GM12873 (cell line): Measurements from ENCODE around the gene EEF2.

Experiments used
- TF ChIP-seq, protein P1 (sequence below): IDR thresholded peaks from 2 replicates; pipeline ENCODE4 v1.5.1; 2012; ENCODE audit warnings: low read depth, mild to moderate bottlenecking, moderate library complexity, low read length, control low read depth; ENCODE audit not compliant: insufficient read depth; ENCODE audit errors: missing control alignments

EEF2 gene

DNA sequence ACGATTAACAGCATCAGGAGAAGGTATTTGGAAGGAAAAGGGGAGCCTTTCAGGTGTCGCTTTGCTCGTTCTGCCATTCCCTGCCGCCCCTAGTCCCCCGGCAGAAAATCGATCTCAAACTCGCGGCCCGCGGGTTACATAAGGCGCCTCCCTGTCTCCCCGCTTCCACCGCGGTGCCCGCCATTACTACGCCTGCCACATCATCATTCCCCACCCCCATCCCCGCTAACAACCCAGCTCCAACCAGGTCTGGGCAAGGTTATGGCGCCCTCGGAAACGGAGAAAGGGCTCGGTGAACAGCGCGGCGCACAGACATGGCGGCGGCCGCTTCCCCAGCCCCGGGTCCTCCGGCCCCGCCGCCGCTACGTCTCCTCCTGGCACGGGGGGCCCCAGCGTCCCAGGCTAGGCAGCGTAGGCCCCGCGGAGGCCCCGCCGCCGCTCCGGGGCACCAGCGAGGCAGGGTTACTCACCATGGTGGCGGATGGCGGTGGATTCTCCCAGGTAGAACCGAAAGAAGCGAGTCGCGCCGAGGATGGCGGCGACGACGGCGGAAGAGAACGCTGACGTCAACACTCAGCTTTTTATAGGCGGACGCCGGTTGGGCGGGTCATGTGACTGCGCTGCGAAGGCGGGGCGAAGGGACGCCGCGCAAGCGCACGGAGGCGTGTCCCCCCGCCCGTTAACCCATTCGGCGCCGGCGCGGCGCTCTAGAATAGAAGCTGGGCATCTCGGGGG, at the start of gene EEF2:
TSS of gene EEF2 (minus strand) at position 556 of the 735 bp plus-strand sequence. CDS start at position 473, 83 bp downstream.
- TF ChIP-seq, protein P1, sequence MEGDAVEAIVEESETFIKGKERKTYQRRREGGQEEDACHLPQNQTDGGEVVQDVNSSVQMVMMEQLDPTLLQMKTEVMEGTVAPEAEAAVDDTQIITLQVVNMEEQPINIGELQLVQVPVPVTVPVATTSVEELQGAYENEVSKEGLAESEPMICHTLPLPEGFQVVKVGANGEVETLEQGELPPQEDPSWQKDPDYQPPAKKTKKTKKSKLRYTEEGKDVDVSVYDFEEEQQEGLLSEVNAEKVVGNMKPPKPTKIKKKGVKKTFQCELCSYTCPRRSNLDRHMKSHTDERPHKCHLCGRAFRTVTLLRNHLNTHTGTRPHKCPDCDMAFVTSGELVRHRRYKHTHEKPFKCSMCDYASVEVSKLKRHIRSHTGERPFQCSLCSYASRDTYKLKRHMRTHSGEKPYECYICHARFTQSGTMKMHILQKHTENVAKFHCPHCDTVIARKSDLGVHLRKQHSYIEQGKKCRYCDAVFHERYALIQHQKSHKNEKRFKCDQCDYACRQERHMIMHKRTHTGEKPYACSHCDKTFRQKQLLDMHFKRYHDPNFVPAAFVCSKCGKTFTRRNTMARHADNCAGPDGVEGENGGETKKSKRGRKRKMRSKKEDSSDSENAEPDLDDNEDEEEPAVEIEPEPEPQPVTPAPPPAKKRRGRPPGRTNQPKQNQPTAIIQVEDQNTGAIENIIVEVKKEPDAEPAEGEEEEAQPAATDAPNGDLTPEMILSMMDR, result no peak

DNA sequence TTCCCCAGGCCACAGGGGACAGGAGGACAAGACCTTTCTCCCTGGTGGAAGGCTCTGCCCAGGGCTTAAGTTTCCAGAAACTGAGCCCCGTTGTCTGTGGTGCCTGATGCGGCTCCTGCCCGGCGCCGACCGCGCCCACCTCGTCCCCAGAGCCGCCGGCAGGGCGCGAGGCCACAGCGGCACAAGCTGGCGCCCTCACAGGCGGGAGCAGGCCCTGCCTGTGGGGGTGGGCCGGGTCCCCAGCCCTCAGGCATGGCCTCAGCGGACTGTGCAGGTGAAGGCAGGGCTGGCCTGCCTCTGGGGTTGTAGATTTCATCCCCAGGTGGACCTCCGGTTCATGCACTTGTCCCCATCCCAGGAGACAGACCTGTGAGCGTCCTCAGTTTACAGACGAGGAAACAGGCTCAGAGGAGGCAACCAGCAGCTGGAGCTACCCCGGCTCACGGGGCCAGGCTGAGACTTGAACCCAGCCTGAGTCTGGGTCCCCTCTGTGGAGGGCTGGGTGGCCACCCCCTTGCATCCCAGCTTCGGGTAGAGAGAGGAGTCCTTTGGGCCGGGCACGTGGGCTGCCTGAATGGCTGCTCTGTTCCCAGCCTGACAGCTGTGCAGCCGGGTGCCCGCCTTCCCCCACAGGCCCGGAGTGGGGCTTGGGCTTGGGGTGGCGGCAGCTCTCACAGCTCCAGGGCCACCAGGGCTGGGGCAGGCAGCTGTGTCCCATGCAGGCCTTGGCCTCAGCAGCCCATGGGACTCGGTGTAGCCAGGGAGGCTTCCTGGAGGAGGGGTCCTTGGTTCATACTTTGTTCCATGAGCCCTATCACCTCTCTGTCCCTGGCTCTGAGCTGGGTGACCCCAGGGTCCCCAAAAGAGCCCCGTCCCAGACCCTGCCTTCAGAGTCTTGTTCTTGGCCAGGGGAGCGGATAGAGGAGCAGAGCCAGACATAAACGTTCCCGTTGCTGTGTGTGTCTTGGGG, 49.1 kb upstream of the EEF2 start:
- TF ChIP-seq, protein P1, result no peak

- TF ChIP-seq, protein P1, result no peak
These were observed 48.0 kb upstream of the EEF2 start for GRCh38 chr19:4033028-4033956.

GRCh38 chr19:4032436-4032835, 47.2 kb upstream of the EEF2 start:
- TF ChIP-seq, protein P1, result no peak

GRCh38 chr19:4031420-4031819, 46.2 kb upstream of the EEF2 start:
- TF ChIP-seq, protein P1, result no peak

DNA sequence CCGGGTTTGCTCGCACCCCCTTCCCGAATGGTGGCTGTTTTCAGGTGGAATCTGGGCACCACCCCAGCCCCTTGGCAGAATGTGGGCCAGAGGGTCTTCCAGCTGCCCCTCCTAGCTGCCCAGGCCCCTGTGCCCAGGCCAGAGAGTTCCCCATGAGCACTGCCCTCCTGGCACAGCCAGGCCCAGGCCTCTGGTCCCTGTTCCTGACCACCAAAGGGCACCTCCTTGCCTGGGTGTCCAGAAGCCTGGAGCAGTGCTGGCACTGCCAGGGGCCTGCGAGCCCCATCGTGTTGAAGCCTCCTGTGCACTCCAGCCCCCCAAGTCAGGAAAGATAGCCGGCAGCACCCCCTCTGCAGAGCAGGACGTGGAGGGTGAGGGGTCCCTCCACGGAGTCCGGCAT, 45.7 kb upstream of the EEF2 start:
- TF ChIP-seq, protein P1, result no peak
